ENCODE measurements around the gene EYS. TPM values are rescaled to one million over a fixed set of nuclear protein-coding genes. Genes with fewer than 3 reads are reported as not detected.

EYS gene
- total and polyA plus RNA-seq, 8 donors, result 0.24 to 0.85 (median 0.55) TPM

- intact Hi-C loops (cut with DNase I), result no loop called here
- Histone ChIP-seq H3K27me3 (no peaks in the 10 kb centered on the region), H3K36me3 (no peaks in the 10 kb centered on the region), H3K4me3 (no peak overlapping the region), H3K4me1 (no peaks in the 10 kb centered on the region), H3K9me3 (no peaks in the 10 kb centered on the region), H3K27ac (no peak overlapping the region)
- TF ChIP-seq CTCF (IDR thresholded peaks at IDR 0.05), result no peak
- ATAC-seq (no peak), DNase-seq (no peak)
Measured at GRCh38 chr6:65566117-65566516, 140.9 kb downstream of the EYS start.

- no peak for TF ChIP-seq CTCF (IDR thresholded peaks at IDR 0.05)
- ATAC-seq, result no peak
- Histone ChIP-seq H3K4me1 (no peaks in the 10 kb centered on the region), H3K9me3 (no peaks in the 10 kb centered on the region), H3K4me3 (no peak overlapping the region), H3K27me3 (no peaks in the 10 kb centered on the region), H3K36me3 (no peaks in the 10 kb centered on the region), H3K27ac (no peak overlapping the region)
- DNase-seq, result peak in 1 of 4 donors; percentile 36
- intact Hi-C loops (cut with DNase I), result no loop called here
Measured at GRCh38 chr6:65558071-65558470, 149.0 kb downstream of the EYS start.

GRCh38 chr6:65557224-65557623 lies 149.8 kb downstream of the EYS start:
- Histone ChIP-seq H3K27ac (no peak overlapping the region), H3K9me3 (no peaks in the 10 kb centered on the region), H3K4me1 (no peaks in the 10 kb centered on the region), H3K4me3 (no peak overlapping the region), H3K27me3 (no peaks in the 10 kb centered on the region), H3K36me3 (no peaks in the 10 kb centered on the region)
- intact Hi-C loops (cut with DNase I), result no loop called here
- ATAC-seq (peak; percentile 26), DNase-seq (no peak)
- no peak for TF ChIP-seq CTCF (IDR thresholded peaks at IDR 0.05)

GRCh38 chr6:65546894-65547293 lies 160.1 kb downstream of the EYS start:
- intact Hi-C loops (cut with DNase I), result no loop called here
- no peak for DNase-seq
- Histone ChIP-seq H3K4me1 (no peaks in the 10 kb centered on the region), H3K27ac (no peak overlapping the region), H3K4me3 (no peak overlapping the region), H3K9me3 (peaks cover 0 to 3% of the 10 kb centered on the region in 2 donors), H3K27me3 (no peaks in the 10 kb centered on the region), H3K36me3 (no peaks in the 10 kb centered on the region)
- no peak for ATAC-seq
- no peak for TF ChIP-seq CTCF (IDR thresholded peaks at IDR 0.05)

GRCh38 chr6:65545920-65546319 lies 161.1 kb downstream of the EYS start:
- Histone ChIP-seq H3K4me1 (no peaks in the 10 kb centered on the region), H3K27ac (no peak overlapping the region), H3K9me3 (peaks cover 0 to 3% of the 10 kb centered on the region in 2 donors), H3K27me3 (no peaks in the 10 kb centered on the region), H3K4me3 (no peak overlapping the region), H3K36me3 (no peaks in the 10 kb centered on the region)
- DNase-seq (peak in 1 of 4 donors; percentile 34), ATAC-seq (peak; percentile 60)
- intact Hi-C loops (cut with DNase I), result no loop called here
- no peak for TF ChIP-seq CTCF (IDR thresholded peaks at IDR 0.05)

All from left lung (tissue), 10 donors.